ENCODE data around the gene SYTL3.

SYTL3 gene

GRCh38 chr6:158729906-158730540, 80.2 kb downstream of the SYTL3 start:
- DNase-seq (ENCODE audit: low spot score), result no peak

- DNase-seq (ENCODE audit: low spot score), result no peak
These were observed 80.7 kb downstream of the SYTL3 start for GRCh38 chr6:158730541-158730907.

GRCh38 chr6:158735009-158735408, 85.2 kb downstream of the SYTL3 start:
- DNase-seq (ENCODE audit: low spot score), result no peak

GRCh38 chr6:158737082-158737709, 87.3 kb downstream of the SYTL3 start:
- no peak for DNase-seq (ENCODE audit: low spot score)

- peak; percentile 58 for DNase-seq (ENCODE audit: low spot score)
These were observed 88.1 kb downstream of the SYTL3 start for GRCh38 chr6:158737710-158738615.

- no peak for DNase-seq (ENCODE audit: low spot score)
These were observed 89.8 kb downstream of the SYTL3 start for GRCh38 chr6:158739673-158740072.

GRCh38 chr6:158743033-158743651, 93.3 kb downstream of the SYTL3 start:
- DNase-seq (ENCODE audit: low spot score), result no peak

GRCh38 chr6:158744986-158745430, 95.2 kb downstream of the SYTL3 start:
- no peak for DNase-seq (ENCODE audit: low spot score)

- no peak for DNase-seq (ENCODE audit: low spot score)
These were observed 101.4 kb downstream of the SYTL3 start for GRCh38 chr6:158751224-158751623.

- DNase-seq (ENCODE audit: low spot score), result no peak
These were observed 102.1 kb downstream of the SYTL3 start for GRCh38 chr6:158751921-158752320.

GRCh38 chr6:158752613-158753012, 102.8 kb downstream of the SYTL3 start:
- DNase-seq (ENCODE audit: low spot score), result peak; percentile 38

- DNase-seq (ENCODE audit: low spot score), result no peak
These were observed 104.0 kb downstream of the SYTL3 start for GRCh38 chr6:158753811-158754210.

- no peak for DNase-seq (ENCODE audit: low spot score)
These were observed 104.9 kb downstream of the SYTL3 start for GRCh38 chr6:158754738-158755137.

- DNase-seq (ENCODE audit: low spot score), result no peak
These were observed 105.8 kb downstream of the SYTL3 start for GRCh38 chr6:158755636-158756035.

GRCh38 chr6:158756126-158756525, 106.3 kb downstream of the SYTL3 start:
- DNase-seq (ENCODE audit: low spot score), result no peak

- DNase-seq (ENCODE audit: low spot score), result no peak
These were observed 107.3 kb downstream of the SYTL3 start for GRCh38 chr6:158756977-158757752.

- no peak for DNase-seq (ENCODE audit: low spot score)
These were observed 107.9 kb downstream of the SYTL3 start for GRCh38 chr6:158757753-158758090.

GRCh38 chr6:158758451-158758860, 108.6 kb downstream of the SYTL3 start:
- no peak for DNase-seq (ENCODE audit: low spot score)

GRCh38 chr6:158758941-158759479, 109.2 kb downstream of the SYTL3 start:
- no peak for DNase-seq (ENCODE audit: low spot score)

- no peak for DNase-seq (ENCODE audit: low spot score)
These were observed 110.2 kb downstream of the SYTL3 start for GRCh38 chr6:158759966-158760617.
